ENCODE results near the gene UNC5A.

- TF ChIP-seq YY1 (tag by site-specific recombination; IDR thresholded peaks at IDR 0.05), result no peak
- no peak for TF ChIP-seq ZBTB17 (tag by site-specific recombination; IDR thresholded peaks at IDR 0.05)
- no peak for TF ChIP-seq CTCF (tag by site-specific recombination; IDR thresholded peaks at IDR 0.05)
- no peak for TF ChIP-seq REST (tag by site-specific recombination; IDR thresholded peaks at IDR 0.05)
- no peak for TF ChIP-seq PRDM1 (tag by site-specific recombination; IDR thresholded peaks at IDR 0.05)
- TF ChIP-seq TSHZ1 (tag by site-specific recombination; IDR thresholded peaks at IDR 0.05; ENCODE audit: borderline replicate concordance), result no peak
- TF ChIP-seq ZNF843 (tag by site-specific recombination; IDR thresholded peaks at IDR 0.05), result no peak
- no peak for TF ChIP-seq ZFP41 (tag by site-specific recombination; IDR thresholded peaks at IDR 0.05; ENCODE audit: borderline replicate concordance)
- TF ChIP-seq PATZ1 (tag by site-specific recombination; IDR thresholded peaks at IDR 0.05), result no peak
These were observed 9.1 kb downstream of the UNC5A start for GRCh38 chr5:176819476-176819875.
